ENCODE data around the gene LAMTOR4. TPM values are rescaled to one million over a fixed set of nuclear protein-coding genes. Genes with fewer than 3 reads are reported as not detected.

Gene LAMTOR4
- total RNA-seq, 1 donor from 2014 or later = 151 TPM

DNA sequence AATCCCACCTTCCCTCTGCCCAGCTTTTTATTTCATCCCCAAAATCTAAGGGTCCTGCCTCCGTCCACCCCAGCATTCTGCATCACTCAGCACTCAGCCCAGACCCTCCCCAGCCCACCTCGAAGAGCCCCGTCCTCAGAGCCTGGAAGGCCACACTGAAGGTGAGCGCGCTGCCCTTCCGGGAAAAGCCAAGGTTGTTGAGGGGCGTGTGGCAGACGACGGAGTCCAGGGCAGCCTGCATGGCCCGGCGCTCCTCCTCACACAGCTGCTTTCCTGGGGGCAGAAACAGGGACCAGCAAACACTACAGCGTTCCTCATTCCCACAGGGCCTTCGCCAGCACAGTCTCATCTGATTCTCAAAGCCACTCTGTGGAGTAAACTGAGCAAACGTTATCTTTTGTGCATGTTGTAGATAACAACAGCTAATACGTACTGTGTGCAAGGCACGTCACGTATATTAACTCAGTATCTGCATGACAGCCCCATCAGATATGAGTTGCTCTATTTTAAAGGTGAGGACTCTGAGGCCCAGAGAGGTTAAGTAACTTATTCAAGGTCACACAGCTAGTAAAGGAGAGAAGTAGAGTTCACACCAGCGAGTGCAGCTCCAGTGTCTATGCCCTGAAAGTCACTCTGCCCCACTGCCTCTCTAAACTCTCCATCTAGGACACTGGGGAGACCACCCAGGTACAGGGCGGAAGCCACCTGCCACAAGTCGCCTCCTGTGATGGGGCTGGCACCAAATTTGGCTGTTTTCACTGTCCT is 7.0 kb downstream of the LAMTOR4 start:
- ChIA-PET POLR2A (interaction anchor here (1.3 to 1.9 kb wide), 3 partner anchors 12 to 22 kb away, joined by 3 to 7 read pairs (median 5); partner anchors contain the start of genes GPC2 and STAG3), CTCF (interaction anchor here (1.1 to 2.2 kb wide), 2 partner anchors 23 to 62 kb away, joined by 3 to 5 read pairs; no protein-coding TSS in a partner anchor)
- ATAC-seq (ENCODE audit: low read depth) (no peak), DNase-seq (no peak)
- Mint-ChIP-seq H3K36me3 (ENCODE audit: low read depth) (peaks cover 50% of the 10 kb centered on the region), H3K27ac (peak overlapping the region; percentile 56), H3K4me1 (peaks cover 58% of the 10 kb centered on the region), H3K4me3 (no peak overlapping the region), H3K9me3 (no peaks in the 10 kb centered on the region), H3K27me3 (no peaks in the 10 kb centered on the region)
- TF ChIP-seq, protein P1, sequence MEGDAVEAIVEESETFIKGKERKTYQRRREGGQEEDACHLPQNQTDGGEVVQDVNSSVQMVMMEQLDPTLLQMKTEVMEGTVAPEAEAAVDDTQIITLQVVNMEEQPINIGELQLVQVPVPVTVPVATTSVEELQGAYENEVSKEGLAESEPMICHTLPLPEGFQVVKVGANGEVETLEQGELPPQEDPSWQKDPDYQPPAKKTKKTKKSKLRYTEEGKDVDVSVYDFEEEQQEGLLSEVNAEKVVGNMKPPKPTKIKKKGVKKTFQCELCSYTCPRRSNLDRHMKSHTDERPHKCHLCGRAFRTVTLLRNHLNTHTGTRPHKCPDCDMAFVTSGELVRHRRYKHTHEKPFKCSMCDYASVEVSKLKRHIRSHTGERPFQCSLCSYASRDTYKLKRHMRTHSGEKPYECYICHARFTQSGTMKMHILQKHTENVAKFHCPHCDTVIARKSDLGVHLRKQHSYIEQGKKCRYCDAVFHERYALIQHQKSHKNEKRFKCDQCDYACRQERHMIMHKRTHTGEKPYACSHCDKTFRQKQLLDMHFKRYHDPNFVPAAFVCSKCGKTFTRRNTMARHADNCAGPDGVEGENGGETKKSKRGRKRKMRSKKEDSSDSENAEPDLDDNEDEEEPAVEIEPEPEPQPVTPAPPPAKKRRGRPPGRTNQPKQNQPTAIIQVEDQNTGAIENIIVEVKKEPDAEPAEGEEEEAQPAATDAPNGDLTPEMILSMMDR (IDR thresholded peaks at IDR 0.05) = no peak
- intact Hi-C loops (cut with micrococcal nuclease) = loop anchor here (5.0 kb wide), 1 partner anchor 432 kb away; the partner anchor contains the start of genes FBXO24 and LRCH4

DNA sequence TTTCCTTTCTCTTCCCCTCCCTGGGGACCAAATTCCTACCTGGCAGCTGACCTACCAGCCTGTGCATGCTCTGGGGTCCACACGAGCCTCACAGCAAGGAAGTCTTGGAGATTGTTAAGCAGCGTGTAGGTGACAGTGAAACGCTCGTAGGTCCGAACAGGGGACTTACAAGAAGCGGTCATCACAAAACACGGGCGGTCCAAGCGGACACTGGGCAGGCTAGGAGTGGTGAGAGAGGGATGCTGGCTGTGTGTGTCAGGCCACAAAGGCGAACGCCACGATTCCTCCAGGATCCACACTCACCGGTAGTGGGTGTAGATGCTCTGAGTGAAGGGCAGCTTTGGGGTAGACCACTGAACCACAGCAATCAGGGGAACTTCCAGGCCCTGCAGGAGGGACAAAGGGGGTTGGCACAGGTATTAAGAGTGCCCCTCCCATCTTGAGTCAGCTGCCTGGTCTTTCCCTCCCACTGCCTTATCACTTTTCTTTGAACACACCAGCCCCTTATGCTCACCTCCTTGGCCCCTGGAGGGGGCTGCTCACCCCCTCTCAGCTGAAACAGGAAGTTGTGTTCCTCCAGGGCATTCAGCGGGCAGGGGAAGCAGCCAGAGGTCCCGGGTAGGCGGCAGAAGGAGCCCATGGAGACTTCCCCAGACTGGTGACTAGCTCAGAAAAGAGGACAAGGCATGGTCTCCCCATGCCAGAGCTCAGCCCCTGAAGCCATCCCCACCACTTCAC is 7.8 kb downstream of the LAMTOR4 start:
- Mint-ChIP-seq H3K4me1 (peaks cover 55% of the 10 kb centered on the region), H3K9me3 (no peaks in the 10 kb centered on the region), H3K4me3 (peak overlapping the region; percentile 81), H3K27ac (peak overlapping the region; percentile 83), H3K27me3 (no peaks in the 10 kb centered on the region), H3K36me3 (ENCODE audit: low read depth) (peaks cover 49% of the 10 kb centered on the region)
- POLR2A ChIA-PET = interaction anchor here (0.6 to 4.4 kb wide), 6 partner anchors 8 to 213 kb away, joined by 3 to 57 read pairs (median 5); partner anchors contain the start of genes GAL3ST4, GPC2, LAMTOR4 and STAG3
- ATAC-seq (ENCODE audit: low read depth) (peak; percentile 40), DNase-seq (no peak)
- intact Hi-C loops (cut with micrococcal nuclease) = loop anchor here (5.0 kb wide), 1 partner anchor 431 kb away; the partner anchor contains the start of genes FBXO24 and LRCH4
- CTCF ChIA-PET = interaction anchor here (2.2 kb wide), 1 partner anchor 61 kb away, joined by 5 read pairs; no protein-coding TSS in a partner anchor
- TF ChIP-seq, protein P1 (IDR thresholded peaks at IDR 0.05) = no peak

DNA sequence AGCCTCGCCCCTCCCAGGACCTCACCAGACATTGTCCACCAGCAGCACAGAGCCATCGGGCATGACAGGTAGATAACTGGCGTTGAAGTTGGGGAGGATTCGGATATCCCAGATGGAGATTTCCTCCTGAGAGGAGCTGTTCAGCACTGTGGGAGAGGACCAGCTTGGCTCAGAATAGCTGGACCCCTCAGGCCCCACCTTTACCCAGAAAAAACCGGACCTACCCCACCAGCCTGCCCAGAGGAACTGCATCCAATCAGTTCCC is 8.3 kb downstream of the LAMTOR4 start:
- POLR2A ChIA-PET = interaction anchor here (0.7 to 4.4 kb wide), 7 partner anchors 8 to 212 kb away, joined by 3 to 57 read pairs (median 7); partner anchors contain the start of genes GAL3ST4, GPC2, LAMTOR4 and STAG3
- H3K4me3 Mint-ChIP-seq = peak overlapping the region; percentile 81
- peaks cover 50% of the 10 kb centered on the region for H3K4me1 Mint-ChIP-seq
- no peaks in the 10 kb centered on the region for H3K9me3 Mint-ChIP-seq
- no peaks in the 10 kb centered on the region for H3K27me3 Mint-ChIP-seq
- intact Hi-C loops (cut with micrococcal nuclease) = loop anchor here (5.0 kb wide), 1 partner anchor 430 kb away; the partner anchor contains the start of genes FBXO24 and LRCH4
- H3K27ac Mint-ChIP-seq = peak overlapping the region; percentile 83
- TF ChIP-seq, protein P1 (IDR thresholded peaks at IDR 0.05) = no peak
- H3K36me3 Mint-ChIP-seq (ENCODE audit: low read depth) = peaks cover 46% of the 10 kb centered on the region
- DNase-seq (no peak), ATAC-seq (ENCODE audit: low read depth) (no peak)
- CTCF ChIA-PET = interaction anchor here (2.2 kb wide), 1 partner anchor 60 kb away, joined by 5 read pairs; no protein-coding TSS in a partner anchor

DNA sequence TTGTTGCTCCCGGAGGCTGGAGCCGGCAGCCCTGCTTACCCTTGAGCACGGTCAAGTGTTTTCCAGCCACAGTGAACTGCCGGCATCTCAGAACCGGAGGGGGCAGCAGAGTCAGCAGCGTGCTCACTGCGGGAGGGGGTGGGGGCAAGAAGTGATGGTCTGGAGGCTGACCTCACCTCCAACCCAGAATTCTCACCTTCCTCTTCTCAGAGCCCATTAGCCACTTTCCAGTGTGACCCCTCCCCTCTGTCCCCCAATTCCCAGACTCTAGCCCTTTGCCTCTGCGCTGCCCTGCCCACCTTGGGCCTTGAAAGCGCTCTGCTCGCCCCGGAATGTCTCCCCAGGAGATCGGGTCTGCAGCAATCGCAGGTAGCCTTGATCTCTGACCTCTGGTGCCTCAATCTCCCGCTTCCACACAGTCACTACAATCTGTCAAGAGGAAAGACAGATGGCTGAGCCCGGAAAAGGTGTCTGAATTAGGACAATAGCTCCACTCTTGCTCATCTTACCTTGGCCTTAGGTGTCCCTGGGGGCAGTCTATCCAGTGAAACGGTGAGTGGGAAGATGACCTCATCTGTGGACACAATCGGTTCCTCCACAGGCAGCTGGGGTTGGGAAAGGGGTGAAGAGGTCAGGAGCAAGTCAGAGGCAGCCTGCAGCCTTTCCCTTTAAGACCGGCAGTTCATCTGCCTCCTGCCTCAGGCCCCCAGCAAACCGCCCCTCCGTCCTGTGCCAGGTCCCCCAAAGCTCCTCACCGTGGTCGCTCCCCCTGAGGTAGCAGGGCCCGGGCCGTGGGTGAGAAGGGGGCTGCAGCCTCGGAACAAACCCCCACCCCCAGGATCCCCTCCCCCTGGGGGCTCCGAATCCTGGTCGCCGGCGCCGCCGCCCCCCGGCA is 8.9 kb downstream of the LAMTOR4 start:
- peak overlapping the region; percentile 81 for H3K4me3 Mint-ChIP-seq
- ChIA-PET CTCF (interaction anchor here (2.2 kb wide), 1 partner anchor 60 kb away, joined by 5 read pairs; no protein-coding TSS in a partner anchor), POLR2A (interaction anchor here (0.5 to 4.4 kb wide), 14 partner anchors 9 to 212 kb away, joined by 3 to 57 read pairs (median 4); partner anchors contain the start of genes GAL3ST4, GPC2, LAMTOR4 and STAG3)
- TF ChIP-seq, protein P1 (IDR thresholded peaks at IDR 0.05) = no peak
- no peaks in the 10 kb centered on the region for H3K9me3 Mint-ChIP-seq
- peak overlapping the region; percentile 84 for H3K27ac Mint-ChIP-seq
- intact Hi-C loops (cut with micrococcal nuclease) = loop anchor here (1.0 to 5.0 kb wide), 5 partner anchors 9 to 430 kb away; partner anchors contain the start of genes FBXO24, GAL3ST4, GPC2 and LAMTOR4
- H3K27me3 Mint-ChIP-seq = no peaks in the 10 kb centered on the region
- DNase-seq (no peak), ATAC-seq (ENCODE audit: low read depth) (no peak)
- peaks cover 41% of the 10 kb centered on the region for H3K36me3 Mint-ChIP-seq (ENCODE audit: low read depth)
- peaks cover 45% of the 10 kb centered on the region for H3K4me1 Mint-ChIP-seq
